Tongue (tissue), 2 donors: ENCODE data around the gene PDE4A. TPM values are rescaled to one million over a fixed set of nuclear protein-coding genes. Genes with fewer than 3 reads are reported as not detected.
"Not testable (repeated sequence)": the region's sequence is repeated elsewhere in the genome, so short reads cannot be mapped to it uniquely, and the experiment has no call there.

ENCODE experiments used
- DNase-seq: peaks from one replicate; pipeline ENCODE4 v3.0.0-alpha.2; 2015
- total RNA-seq: library from RNA; depleted of rRNA; stranded (reverse); fragments of >200 nt; gene quantifications from one replicate; pipeline ENCODE4 v1.2.3, GENCODE V29; 2014

Gene PDE4A
- total RNA-seq, 1 donor from 2014 or later: 4.7 TPM

- peak; percentile 85 for DNase-seq
Observed at GRCh38 chr19:10424011-10424637, 3.8 kb downstream of the PDE4A start.

- DNase-seq: no peak
Observed at GRCh38 chr19:10427169-10427568, 6.8 kb downstream of the PDE4A start.

- DNase-seq: no peak
Observed at GRCh38 chr19:10428996-10429381, 8.7 kb downstream of the PDE4A start.

- DNase-seq: no peak
Observed at GRCh38 chr19:10430505-10431253, 10.3 kb downstream of the PDE4A start.

- no peak for DNase-seq
Observed at GRCh38 chr19:10431254-10431942, 11.1 kb downstream of the PDE4A start.

- DNase-seq: no peak
Observed at GRCh38 chr19:10431943-10432735, 11.8 kb downstream of the PDE4A start.

GRCh38 chr19:10432736-10433130 is 12.4 kb downstream of the PDE4A start:
- no peak for DNase-seq

GRCh38 chr19:10433131-10433536 is 12.8 kb downstream of the PDE4A start:
- no peak for DNase-seq

GRCh38 chr19:10439588-10439987 is 19.2 kb downstream of the PDE4A start:
- peak; percentile 35 for DNase-seq

- DNase-seq: no peak
Observed at GRCh38 chr19:10442698-10443097, 22.4 kb downstream of the PDE4A start.

- no peak for DNase-seq
Observed at GRCh38 chr19:10449037-10449436, 28.7 kb downstream of the PDE4A start.

- DNase-seq: no peak
Observed at GRCh38 chr19:10450191-10450852, 30.0 kb downstream of the PDE4A start.

- no peak for DNase-seq
Observed at GRCh38 chr19:10450853-10451609, 30.7 kb downstream of the PDE4A start.

- no peak for DNase-seq
Observed at GRCh38 chr19:10452726-10453618, 32.6 kb downstream of the PDE4A start.

GRCh38 chr19:10453852-10454251 is 33.5 kb downstream of the PDE4A start:
- no peak for DNase-seq

- DNase-seq: peak; percentile 51
Observed at GRCh38 chr19:10454267-10454666, 33.9 kb downstream of the PDE4A start.

- not testable (repeated sequence) for DNase-seq
Observed at GRCh38 chr19:10458733-10459132, 38.4 kb downstream of the PDE4A start.

GRCh38 chr19:10460714-10461046 is 40.3 kb downstream of the PDE4A start:
- DNase-seq: no peak

GRCh38 chr19:10461047-10461949 is 41.0 kb downstream of the PDE4A start:
- peak; percentile 93 for DNase-seq
